ENCODE data around the gene AOC1. TPM values are rescaled to one million over a fixed set of nuclear protein-coding genes. Genes with fewer than 3 reads are reported as not detected.

The AOC1 gene
- total RNA-seq, 3 donors from 2014 or later, result 249 to 756 (median 606) TPM

GRCh38 chr7:150896562-150897209, 44.4 kb downstream of the AOC1 start:
- H3K4me3 ChIP-seq, result no peak overlapping the region
- H3K9me3 ChIP-seq, result no peaks in the 10 kb centered on the region
- TF ChIP-seq CTCF (IDR thresholded peaks at IDR 0.05), result no peak
- H3K4me1 ChIP-seq (ENCODE audit: low read depth), result peaks cover 14% of the 10 kb centered on the region
- DNase-seq (no peak), ATAC-seq (no peak)
- intact Hi-C loops (cut with DNase I, micrococcal nuclease), result loop anchor here (5.0 to 10.0 kb wide), 2 partner anchors 91 to 122 kb away; no protein-coding TSS in a partner anchor
- H3K36me3 ChIP-seq (ENCODE audit: low read depth), result no peaks in the 10 kb centered on the region

- H3K4me1 ChIP-seq (ENCODE audit: low read depth), result peaks cover 23% of the 10 kb centered on the region
- intact Hi-C loops (cut with DNase I, micrococcal nuclease), result loop anchor here (5.0 to 10.0 kb wide), 2 partner anchors 90 to 123 kb away; no protein-coding TSS in a partner anchor
- H3K36me3 ChIP-seq (ENCODE audit: low read depth), result no peaks in the 10 kb centered on the region
- ATAC-seq (no peak), DNase-seq (no peak)
- H3K4me3 ChIP-seq, result no peak overlapping the region
- no peaks in the 10 kb centered on the region for H3K9me3 ChIP-seq
- TF ChIP-seq CTCF (IDR thresholded peaks at IDR 0.05), result no peak
These were observed 45.5 kb downstream of the AOC1 start for GRCh38 chr7:150897502-150898474.

- no peak overlapping the region for H3K4me3 ChIP-seq
- H3K36me3 ChIP-seq (ENCODE audit: low read depth), result no peaks in the 10 kb centered on the region
- DNase-seq (peak; percentile 80 to 90 (median 87)), ATAC-seq (peak; percentile 50)
- peak; percentile 92 for TF ChIP-seq CTCF (IDR thresholded peaks at IDR 0.05)
- H3K9me3 ChIP-seq, result no peaks in the 10 kb centered on the region
- peaks cover 29% of the 10 kb centered on the region for H3K4me1 ChIP-seq (ENCODE audit: low read depth)
- intact Hi-C loops (cut with DNase I, micrococcal nuclease), result loop anchor here (5.0 to 10.0 kb wide), 2 partner anchors 89 to 124 kb away; no protein-coding TSS in a partner anchor
These were observed 46.2 kb downstream of the AOC1 start for GRCh38 chr7:150898475-150899011.

GRCh38 chr7:150900675-150901074, 48.4 kb downstream of the AOC1 start:
- no peaks in the 10 kb centered on the region for H3K9me3 ChIP-seq
- peaks cover 39% of the 10 kb centered on the region for H3K4me1 ChIP-seq (ENCODE audit: low read depth)
- H3K4me3 ChIP-seq, result no peak overlapping the region
- intact Hi-C loops (cut with DNase I, micrococcal nuclease), result no loop called here
- ATAC-seq (no peak), DNase-seq (no peak)
- TF ChIP-seq CTCF (IDR thresholded peaks at IDR 0.05), result no peak
- H3K36me3 ChIP-seq (ENCODE audit: low read depth), result no peaks in the 10 kb centered on the region

- peak; percentile 77 for ATAC-seq
- no peak for TF ChIP-seq CTCF (IDR thresholded peaks at IDR 0.05)
- H3K4me1 ChIP-seq (ENCODE audit: low read depth), result peaks cover 39% of the 10 kb centered on the region
These were observed 49.1 kb downstream of the AOC1 start for GRCh38 chr7:150901160-150902035.

More at GRCh38 chr7:150901160-150902035, 49.1 kb downstream of the AOC1 start:
- intact Hi-C loops (cut with DNase I, micrococcal nuclease), result no loop called here
- Histone ChIP-seq H3K9me3 (no peaks in the 10 kb centered on the region), H3K4me3 (no peak overlapping the region), H3K36me3 (ENCODE audit: low read depth) (no peaks in the 10 kb centered on the region)
- peak; percentile 79 to 83 (median 80) for DNase-seq
